Tibial nerve (tissue), 4 donors: ENCODE results near the gene CAMTA1. TPM values are rescaled to one million over a fixed set of nuclear protein-coding genes. Genes with fewer than 3 reads are reported as not detected.

ENCODE experiments used
- DNase-seq, 2 donors: peaks; one replicate each; pipeline ENCODE4 v3.0.0-alpha.2; 2019; ENCODE audit warnings: low spot score in 2 of 2
- H3K27ac ChIP-seq, 4 donors: fragments of 200-600 bp; sonication (generic) in 3 of 4; one replicate each; pipeline ENCODE4 v1.5.1; 2017 to 2019; ENCODE audit warnings: mild to moderate bottlenecking in 1 of 4
- H3K27me3 ChIP-seq, 2 donors: fragments of 200-600 bp; sonication (generic) in 1 of 2; one replicate each; pipeline versions ENCODE4 v1.5.1 to v1.6.0; 2017 to 2019
- H3K36me3 ChIP-seq, 3 donors: fragments of 200-600 bp; sonication (generic); one replicate each; pipeline ENCODE4 v1.5.1; 2018 to 2019
- H3K4me1 ChIP-seq, 4 donors: fragments of 200-600 bp; sonication (generic) in 3 of 4; one replicate each; pipeline ENCODE4 v1.5.1; 2017 to 2019
- H3K4me3 ChIP-seq, 4 donors: fragments of 200-600 bp; sonication (generic) in 3 of 4; one replicate each; pipeline ENCODE4 v1.5.1; 2017 to 2019; ENCODE audit warnings: mild to moderate bottlenecking in 1 of 4, moderate library complexity in 1 of 4
- H3K9me3 ChIP-seq, 4 donors: fragments of 200-600 bp; sonication (generic) in 3 of 4; one replicate each; pipeline ENCODE4 v1.5.1; 2017 to 2019
- EP300 ChIP-seq, 2 donors: sonication (generic); formaldehyde crosslinking; IDR thresholded peaks; one replicate each; pipeline ENCODE4 v1.6.1; 2017; ENCODE audit warnings: antibody characterized with exemption in 2 of 2, mild to moderate bottlenecking in 1 of 2
- POLR2A ChIP-seq, 2 donors: fragments of 450-650 bp; IDR thresholded peaks; one replicate each; pipeline ENCODE4 v1.6.1; 2017; ENCODE audit warnings: antibody characterized with exemption in 2 of 2, mild to moderate bottlenecking in 2 of 2, moderate library complexity in 2 of 2
- WGBS, 2 donors: methylation state at CpG; one replicate each; pipeline ENCODE4 v1.1.5; 2018; 5-methylcytosine and 5-hydroxymethylcytosine counted together
- total RNA-seq, 4 donors: library from RNA; depleted of rRNA; stranded (reverse); fragments of >200 nt; gene quantifications; one replicate each; pipeline ENCODE4 v1.1.0, GENCODE V29; 2016
- TF ChIP-seq, protein P1 (sequence below), 5 experiments: fragments of 200-600 bp in 3 of 5; fragments of 450-650 bp in 2 of 5; sonication (generic) in 3 of 5; IDR thresholded peaks; one replicate each; pipeline ENCODE4 v1.5.1; 2016 to 2019; ENCODE audit warnings: antibody characterized with exemption in 5 of 5, mild to moderate bottlenecking in 3 of 5, moderate library complexity in 2 of 5

The CAMTA1 gene
- total RNA-seq, 4 donors from 2014 or later: 41.8 to 104 (median 87.2) TPM

DNA sequence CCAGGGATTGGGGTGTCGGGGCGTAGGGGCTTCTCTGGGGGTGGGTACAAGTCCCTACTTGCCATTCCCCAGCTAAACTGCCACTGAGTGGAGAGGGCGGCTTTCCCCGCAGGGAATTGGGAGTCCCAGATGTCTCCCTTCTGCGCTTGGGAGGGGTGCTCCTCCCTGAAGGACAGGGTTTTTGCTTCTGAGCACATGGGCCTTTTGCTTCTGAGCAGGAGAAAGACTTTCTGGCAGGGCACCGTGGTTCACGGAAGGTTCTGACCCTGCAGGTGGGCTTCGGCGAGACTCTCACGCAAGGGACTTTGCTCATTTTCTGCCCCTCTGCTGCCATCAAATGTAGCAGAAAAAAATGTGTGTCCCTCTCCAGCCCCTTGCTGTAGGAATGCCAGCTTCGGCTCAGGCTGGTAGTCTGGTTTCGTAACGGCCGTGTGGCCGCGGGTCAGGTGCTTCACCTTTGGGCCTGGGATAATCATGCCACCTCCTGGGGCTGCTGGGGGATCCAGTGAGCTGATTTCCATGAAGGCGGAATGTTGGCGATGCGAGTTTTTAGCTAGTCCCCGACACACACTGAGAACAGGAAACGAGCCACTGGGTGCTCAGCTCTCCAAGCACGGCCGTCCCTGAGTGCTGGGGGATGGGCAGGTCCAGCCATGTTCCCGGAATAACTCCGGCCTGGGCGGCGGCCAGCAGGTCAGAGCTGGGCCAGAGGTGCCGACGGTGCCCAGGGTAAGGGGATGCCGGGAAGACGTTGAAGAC is 364.0 kb downstream of the CAMTA1 start:
- DNase-seq: no peak
- no peak overlapping the region for H3K27ac ChIP-seq
- TF ChIP-seq POLR2A (IDR thresholded peaks at IDR 0.05) (no peak), EP300 (IDR thresholded peaks at IDR 0.05) (no peak)
- TF ChIP-seq, protein P1, sequence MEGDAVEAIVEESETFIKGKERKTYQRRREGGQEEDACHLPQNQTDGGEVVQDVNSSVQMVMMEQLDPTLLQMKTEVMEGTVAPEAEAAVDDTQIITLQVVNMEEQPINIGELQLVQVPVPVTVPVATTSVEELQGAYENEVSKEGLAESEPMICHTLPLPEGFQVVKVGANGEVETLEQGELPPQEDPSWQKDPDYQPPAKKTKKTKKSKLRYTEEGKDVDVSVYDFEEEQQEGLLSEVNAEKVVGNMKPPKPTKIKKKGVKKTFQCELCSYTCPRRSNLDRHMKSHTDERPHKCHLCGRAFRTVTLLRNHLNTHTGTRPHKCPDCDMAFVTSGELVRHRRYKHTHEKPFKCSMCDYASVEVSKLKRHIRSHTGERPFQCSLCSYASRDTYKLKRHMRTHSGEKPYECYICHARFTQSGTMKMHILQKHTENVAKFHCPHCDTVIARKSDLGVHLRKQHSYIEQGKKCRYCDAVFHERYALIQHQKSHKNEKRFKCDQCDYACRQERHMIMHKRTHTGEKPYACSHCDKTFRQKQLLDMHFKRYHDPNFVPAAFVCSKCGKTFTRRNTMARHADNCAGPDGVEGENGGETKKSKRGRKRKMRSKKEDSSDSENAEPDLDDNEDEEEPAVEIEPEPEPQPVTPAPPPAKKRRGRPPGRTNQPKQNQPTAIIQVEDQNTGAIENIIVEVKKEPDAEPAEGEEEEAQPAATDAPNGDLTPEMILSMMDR (IDR thresholded peaks at IDR 0.05): no peak
- H3K9me3 ChIP-seq: no peaks in the 10 kb centered on the region
- no peak overlapping the region for H3K4me3 ChIP-seq
- 35 to 42% methylated on average over 17 to 24 of the region's 31 CpGs for WGBS, 2 donors
- H3K36me3 ChIP-seq: no peaks in the 10 kb centered on the region
- H3K27me3 ChIP-seq: peaks cover 0 to 7% of the 10 kb centered on the region in 2 donors
- no peaks in the 10 kb centered on the region for H3K4me1 ChIP-seq

GRCh38 chr1:7150724-7151280 is 365.5 kb downstream of the CAMTA1 start:
- no peaks in the 10 kb centered on the region for H3K36me3 ChIP-seq
- H3K27ac ChIP-seq: no peak overlapping the region
- no peak for DNase-seq
- H3K9me3 ChIP-seq: no peaks in the 10 kb centered on the region
- no peaks in the 10 kb centered on the region for H3K4me1 ChIP-seq
- WGBS, 2 donors: 82 to 84% methylated on average over 19 of the region's 19 CpGs
- no peak for TF ChIP-seq EP300 (IDR thresholded peaks at IDR 0.05)
- TF ChIP-seq, protein P1 (IDR thresholded peaks at IDR 0.05): no peak
- no peak for TF ChIP-seq POLR2A (IDR thresholded peaks at IDR 0.05)
- peaks cover 0 to 7% of the 10 kb centered on the region in 2 donors for H3K27me3 ChIP-seq
- H3K4me3 ChIP-seq: no peak overlapping the region

DNA sequence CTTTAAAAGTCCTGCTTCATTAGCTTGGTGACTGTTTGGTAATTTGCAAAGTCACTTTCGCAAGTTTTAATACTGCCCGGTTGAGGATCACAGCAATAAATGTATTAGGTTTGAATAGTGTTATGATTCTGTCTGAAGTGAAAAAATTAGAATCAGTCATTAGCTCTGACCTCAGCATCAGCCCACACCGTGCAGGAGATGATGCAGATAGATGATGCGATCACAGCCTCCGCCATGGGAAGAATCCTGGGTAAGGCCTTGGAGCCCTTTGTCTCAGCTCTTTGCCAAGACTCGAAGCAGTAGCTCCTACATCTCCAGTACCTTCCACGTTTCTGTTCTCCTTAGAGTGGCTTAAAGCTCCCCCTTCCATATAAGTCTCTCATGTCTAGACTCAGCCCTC is 366.7 kb downstream of the CAMTA1 start:
- H3K9me3 ChIP-seq: no peaks in the 10 kb centered on the region
- WGBS, 2 donors: 71 to 78% methylated on average over 7 of the region's 7 CpGs
- no peak for DNase-seq
- no peak overlapping the region for H3K27ac ChIP-seq
- no peak for TF ChIP-seq EP300 (IDR thresholded peaks at IDR 0.05)
- TF ChIP-seq, protein P1 (IDR thresholded peaks at IDR 0.05): no peak
- no peak for TF ChIP-seq POLR2A (IDR thresholded peaks at IDR 0.05)
- H3K36me3 ChIP-seq: no peaks in the 10 kb centered on the region
- H3K4me1 ChIP-seq: no peaks in the 10 kb centered on the region
- peaks cover 0 to 7% of the 10 kb centered on the region in 2 donors for H3K27me3 ChIP-seq
- H3K4me3 ChIP-seq: no peak overlapping the region

- H3K4me3 ChIP-seq: no peak overlapping the region
- no peaks in the 10 kb centered on the region for H3K9me3 ChIP-seq
- TF ChIP-seq POLR2A (IDR thresholded peaks at IDR 0.05): no peak
- no peak for TF ChIP-seq EP300 (IDR thresholded peaks at IDR 0.05)
- TF ChIP-seq, protein P1 (IDR thresholded peaks at IDR 0.05): no peak
- DNase-seq: no peak
- H3K27me3 ChIP-seq: peaks cover 0 to 7% of the 10 kb centered on the region in 2 donors
- H3K4me1 ChIP-seq: no peaks in the 10 kb centered on the region
- no peak overlapping the region for H3K27ac ChIP-seq
- 46 to 54% methylated on average over 10 of the region's 10 CpGs for WGBS, 2 donors
- H3K36me3 ChIP-seq: no peaks in the 10 kb centered on the region
Measured at GRCh38 chr1:7152655-7153054, 367.4 kb downstream of the CAMTA1 start.

GRCh38 chr1:7153464-7153863 is 368.2 kb downstream of the CAMTA1 start:
- Histone ChIP-seq H3K27ac (no peak overlapping the region), H3K4me3 (no peak overlapping the region), H3K36me3 (no peaks in the 10 kb centered on the region), H3K27me3 (peaks cover 0 to 7% of the 10 kb centered on the region in 2 donors), H3K9me3 (no peaks in the 10 kb centered on the region), H3K4me1 (no peaks in the 10 kb centered on the region)
- 56 to 63% methylated on average over 10 of the region's 10 CpGs for WGBS, 2 donors
- TF ChIP-seq, protein P1 (IDR thresholded peaks at IDR 0.05): no peak
- TF ChIP-seq POLR2A (IDR thresholded peaks at IDR 0.05): no peak
- no peak for TF ChIP-seq EP300 (IDR thresholded peaks at IDR 0.05)
- DNase-seq: no peak
